COLO829 (cell line): ENCODE measurements around the gene TBL1X.
"Not testable (repeated sequence)": the region's sequence is repeated elsewhere in the genome, so short reads cannot be mapped to it uniquely, and the experiment has no call there.

Experiments used
- DNase-seq: peaks from one replicate; pipeline ENCODE4 v3.0.0; 2012; ENCODE audit warnings: low spot score

Gene TBL1X

GRCh38 chrX:9459186-9459748 lies 5.6 kb upstream of the TBL1X start:
- no peak for DNase-seq

GRCh38 chrX:9461087-9461486 lies 3.8 kb upstream of the TBL1X start:
- no peak for DNase-seq

DNA sequence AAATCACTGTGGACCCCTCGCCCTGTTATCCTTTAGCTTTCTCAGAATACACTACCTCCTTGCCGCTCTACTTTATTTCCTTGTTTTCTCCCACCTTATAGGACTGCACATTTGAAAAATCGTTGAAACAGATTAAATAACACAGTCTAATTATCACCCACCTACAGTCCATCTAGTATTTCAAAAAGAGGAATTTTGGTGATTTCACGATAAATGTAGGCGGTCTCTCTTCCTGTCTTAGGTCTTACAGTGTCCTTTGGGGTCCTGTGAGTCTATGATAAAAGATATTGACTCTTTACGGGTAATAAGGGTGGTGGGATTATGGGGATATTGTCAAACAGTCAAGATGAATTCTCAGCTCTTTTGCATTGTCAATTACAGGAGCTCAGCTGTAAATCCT lies 2.4 kb upstream of the TBL1X start:
- no peak for DNase-seq

DNA sequence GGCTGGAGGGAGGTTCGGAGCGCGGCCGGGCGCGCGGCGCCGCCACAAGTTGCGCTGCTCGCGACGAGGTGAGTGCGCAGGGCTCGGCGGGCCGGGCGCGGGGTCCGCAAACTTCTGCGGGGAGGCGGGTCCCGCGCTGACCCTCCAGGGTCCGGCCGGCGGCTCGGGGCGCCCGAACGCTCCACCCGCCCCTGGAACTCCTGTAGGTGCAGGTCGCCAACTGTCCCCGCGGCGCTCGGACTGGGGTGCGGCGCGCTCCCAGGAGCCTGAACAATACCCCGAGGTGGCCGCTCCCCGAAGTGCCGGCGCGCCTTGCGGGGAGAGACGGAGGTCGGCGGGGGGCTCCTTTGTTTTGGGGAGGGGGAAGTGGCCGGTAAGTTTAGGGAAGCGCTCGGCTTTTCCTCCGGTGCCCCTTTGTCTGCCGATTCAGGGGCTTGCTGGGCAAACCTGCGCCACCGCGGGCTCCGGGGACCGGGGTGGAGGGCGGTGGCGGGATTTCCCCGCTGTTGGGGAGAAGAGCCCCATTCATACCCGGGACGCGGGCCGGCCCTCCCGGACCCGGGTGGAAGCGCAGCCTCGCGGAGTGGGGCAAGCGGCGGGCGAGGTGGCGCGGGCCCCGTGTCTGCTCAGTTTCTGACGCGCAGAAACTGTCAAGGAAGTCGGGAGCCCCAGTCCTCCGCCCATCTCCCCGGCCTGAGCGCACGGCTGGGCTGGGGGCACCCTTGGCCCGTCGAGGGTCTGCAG lies 694 bp downstream of the TBL1X start:
- DNase-seq: no peak

DNA sequence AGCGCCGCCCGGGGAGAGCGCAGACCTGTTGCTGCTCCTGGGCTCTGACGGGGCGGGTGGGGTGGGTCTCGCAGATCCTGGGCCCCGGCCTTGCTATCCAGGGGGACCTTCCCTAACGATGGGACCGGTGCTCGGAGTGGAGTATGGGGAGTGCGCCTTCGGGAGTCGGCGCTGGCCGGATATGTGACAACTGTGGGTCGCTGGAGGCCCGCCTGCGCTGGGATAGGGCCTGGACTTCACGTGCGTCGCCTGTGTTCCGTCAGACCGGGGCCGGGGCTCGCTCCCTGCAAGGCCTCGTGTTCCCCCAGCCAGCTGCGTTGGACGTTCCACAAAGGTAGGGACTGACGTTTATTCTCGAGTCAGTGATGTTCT lies 1.3 kb downstream of the TBL1X start:
- DNase-seq: no peak

- DNase-seq: no peak
These were observed 1.9 kb downstream of the TBL1X start for GRCh38 chrX:9466736-9467135.

- no peak for DNase-seq
These were observed 2.3 kb downstream of the TBL1X start for GRCh38 chrX:9467146-9467545.

DNA sequence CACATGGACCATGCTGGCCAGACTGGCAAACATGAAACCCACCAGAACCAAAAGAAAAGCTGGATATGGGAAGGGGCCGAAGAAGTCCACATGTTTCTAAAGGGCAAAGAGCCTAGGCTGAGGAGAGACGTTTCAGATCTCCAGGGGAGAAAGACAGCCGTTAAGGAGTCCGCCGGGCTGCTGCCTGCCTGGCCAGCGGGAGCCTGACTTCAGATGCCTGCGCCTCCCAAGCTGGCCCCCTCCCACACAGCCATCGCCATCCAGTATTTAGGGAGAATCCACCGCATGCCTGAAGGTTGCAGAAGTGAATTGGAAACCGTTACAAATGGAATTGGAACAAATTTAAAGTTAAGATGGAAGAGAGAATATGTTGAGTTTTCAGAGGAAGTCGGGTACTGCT lies 2.9 kb downstream of the TBL1X start:
- no peak for DNase-seq

GRCh38 chrX:9471571-9471985 lies 6.7 kb downstream of the TBL1X start:
- no peak for DNase-seq

- no peak for DNase-seq
These were observed 8.8 kb downstream of the TBL1X start for GRCh38 chrX:9473708-9474107.

- DNase-seq: not testable (repeated sequence)
These were observed 10.6 kb downstream of the TBL1X start for GRCh38 chrX:9475417-9475816.

DNA sequence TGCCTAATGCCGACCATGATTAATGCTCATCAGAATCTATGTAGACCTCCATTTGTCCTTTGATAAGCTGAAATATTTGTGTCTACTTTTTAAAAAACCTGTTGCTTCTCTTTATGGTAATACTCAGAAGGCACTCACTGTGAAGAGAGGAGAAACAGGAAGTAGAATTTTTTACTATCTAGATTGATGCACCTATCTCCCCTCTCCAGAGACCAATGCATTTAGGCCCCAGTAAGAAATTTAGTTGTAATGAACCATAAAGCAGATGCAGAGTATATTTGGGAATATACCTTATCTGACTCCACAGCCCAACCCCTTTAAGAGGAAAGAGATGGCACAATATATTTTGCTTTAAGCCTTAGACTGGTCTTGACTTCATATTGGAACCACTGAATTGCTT lies 11.1 kb downstream of the TBL1X start:
- DNase-seq: no peak

DNA sequence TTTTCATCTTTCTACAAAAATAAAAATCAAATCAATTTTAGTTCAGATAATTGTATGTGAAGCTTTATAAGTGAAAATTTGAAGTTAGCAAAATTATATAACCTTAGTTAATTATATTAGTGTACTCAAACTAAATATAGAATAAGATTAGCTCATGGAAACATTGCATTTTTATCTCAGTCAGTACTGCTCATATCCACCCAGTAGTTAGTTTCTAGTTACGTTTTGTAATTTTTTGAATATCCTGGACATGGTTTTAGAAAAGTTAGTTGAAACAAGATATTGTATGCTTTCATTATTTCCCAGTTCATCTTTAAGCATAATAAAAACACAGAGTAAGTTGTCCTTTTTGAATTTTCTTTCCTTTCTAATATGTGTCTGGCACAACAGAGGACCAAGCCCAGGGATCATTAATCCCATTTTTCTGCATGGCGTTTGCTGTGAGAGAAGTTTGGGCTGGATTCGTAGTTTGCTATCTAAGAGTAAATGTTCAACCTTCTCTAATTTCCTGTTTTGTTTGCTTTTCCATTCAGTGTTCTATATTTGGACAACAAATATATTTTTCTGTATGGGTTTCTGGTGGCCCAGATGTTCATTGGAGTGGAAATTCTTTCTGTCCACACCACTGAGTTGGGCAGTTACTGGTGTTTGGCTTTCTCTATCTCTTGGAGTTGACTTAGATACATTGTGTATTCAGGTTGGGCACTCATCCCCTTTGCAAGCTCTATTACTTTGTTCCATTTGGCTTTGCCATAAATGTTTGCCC lies 12.1 kb downstream of the TBL1X start:
- DNase-seq: no peak

DNA sequence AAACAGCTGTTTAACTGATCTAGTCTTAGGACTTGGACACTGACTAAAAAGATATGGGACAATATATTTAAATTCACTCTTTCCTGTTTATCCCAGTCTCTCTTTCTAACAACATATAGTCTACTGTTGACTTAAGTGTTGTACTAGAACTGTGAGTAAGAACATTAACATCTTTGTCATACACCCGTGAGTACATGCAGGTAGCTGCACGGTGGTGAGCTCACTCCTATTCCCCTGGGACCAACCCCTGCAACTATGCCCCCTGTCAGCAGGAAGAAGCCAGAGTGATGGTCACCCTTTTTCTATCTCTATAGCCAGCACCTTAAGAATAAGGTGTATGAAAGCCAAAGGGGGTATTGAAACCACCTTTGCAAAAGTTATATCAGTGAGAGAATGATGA lies 17.6 kb downstream of the TBL1X start:
- DNase-seq: no peak

GRCh38 chrX:9482837-9483236 lies 18.0 kb downstream of the TBL1X start:
- DNase-seq: no peak

DNA sequence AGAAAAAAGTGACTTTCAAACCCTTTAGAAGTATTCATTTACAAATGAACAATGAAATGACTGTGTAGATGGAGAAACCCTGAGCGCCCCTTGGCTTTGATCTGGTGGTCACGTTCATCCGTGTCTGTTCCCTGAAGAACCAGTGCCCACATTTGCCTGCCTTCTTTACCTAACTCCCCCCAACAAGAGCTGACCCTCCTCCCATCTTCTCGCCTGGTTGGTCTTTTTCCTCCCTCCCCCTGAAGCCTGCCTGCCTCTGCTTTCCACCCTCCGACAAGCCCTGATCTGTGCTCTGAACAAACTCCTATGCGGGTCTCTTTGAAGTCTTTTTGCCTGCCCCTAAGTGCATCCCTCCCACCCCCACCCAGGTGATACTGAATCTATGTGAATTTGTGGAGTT lies 18.5 kb downstream of the TBL1X start:
- DNase-seq: no peak

DNA sequence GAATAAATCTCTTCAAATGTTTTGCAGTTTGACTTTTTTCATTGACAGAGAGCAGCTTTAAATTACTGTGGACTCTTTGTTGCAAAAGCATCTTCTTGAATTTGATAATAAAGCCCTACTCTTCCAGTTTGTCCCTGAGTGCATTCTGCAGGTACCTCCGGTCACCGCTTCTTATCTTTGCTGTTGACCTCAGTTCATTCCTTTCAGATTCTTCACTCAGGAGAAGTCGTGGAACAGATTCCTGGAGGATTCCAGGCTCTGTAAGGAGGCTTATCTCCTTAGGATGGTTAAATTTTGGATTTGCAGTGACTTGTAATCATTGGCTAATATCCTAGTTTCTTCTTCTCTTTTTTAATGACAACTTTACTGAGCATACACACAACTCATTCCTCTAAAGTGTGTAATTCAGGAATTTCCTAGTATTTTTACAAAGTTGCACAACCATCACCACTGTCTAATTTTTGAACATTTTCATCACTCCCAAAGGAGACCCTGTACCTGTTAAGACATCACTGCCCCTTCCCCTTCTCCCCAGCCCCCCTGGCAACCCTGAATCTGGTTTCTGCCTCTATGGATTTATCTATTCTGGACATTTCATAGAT lies 22.0 kb downstream of the TBL1X start:
- DNase-seq: no peak

DNA sequence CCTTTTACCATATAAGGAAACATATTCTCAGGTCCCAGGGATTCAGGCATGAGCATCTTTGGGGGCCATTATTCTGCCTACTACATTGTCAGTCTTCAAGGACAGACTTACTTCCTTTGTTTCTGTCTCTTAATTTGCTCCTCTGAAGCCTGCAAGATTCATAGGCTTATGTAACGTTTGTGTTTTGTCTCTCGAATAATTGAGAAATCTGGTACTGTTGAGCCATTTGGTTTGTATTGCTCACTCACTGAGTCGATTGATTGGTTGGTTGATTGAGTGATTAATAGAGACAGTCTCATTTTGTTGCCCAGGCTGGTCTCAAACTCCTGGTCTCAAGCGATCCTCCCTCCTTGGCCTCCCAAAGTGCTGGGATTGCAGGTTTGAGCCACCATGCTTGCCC lies 23.7 kb downstream of the TBL1X start:
- no peak for DNase-seq

GRCh38 chrX:9489234-9489633 lies 24.4 kb downstream of the TBL1X start:
- no peak for DNase-seq

- DNase-seq: no peak
These were observed 28.0 kb downstream of the TBL1X start for GRCh38 chrX:9492901-9493300.

GRCh38 chrX:9493936-9494335 lies 29.1 kb downstream of the TBL1X start:
- no peak for DNase-seq

DNA sequence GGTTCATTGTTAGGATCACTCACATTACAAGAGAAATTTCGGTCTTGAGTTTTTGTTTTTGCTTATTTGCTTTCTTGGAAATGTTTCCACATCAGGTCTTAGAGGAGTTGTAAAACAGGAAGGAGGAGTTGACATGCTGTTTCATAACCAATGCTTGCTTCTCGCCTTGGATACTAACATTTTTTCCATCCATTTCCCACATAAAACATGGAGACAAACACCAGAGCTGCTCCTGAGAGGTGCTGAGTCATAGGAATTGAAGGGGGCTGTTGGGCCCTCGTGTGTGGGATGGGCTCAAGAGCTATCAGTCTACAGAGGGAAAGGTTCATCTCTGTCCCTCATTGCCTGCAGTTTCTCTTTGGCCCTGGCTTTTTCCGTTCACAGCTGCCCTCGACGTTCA lies 29.9 kb downstream of the TBL1X start:
- DNase-seq: no peak

- DNase-seq: no peak
These were observed 30.6 kb downstream of the TBL1X start for GRCh38 chrX:9495496-9495895.
